Progenitor cell of endocrine pancreas (in vitro differentiated cells): Measurements from ENCODE around the gene C22orf15. TPM values are rescaled to one million over a fixed set of nuclear protein-coding genes. Genes with fewer than 3 reads are reported as not detected.

Experiments
- DNase-seq: peaks from one replicate; pipeline ENCODE4 v3.0.0; 2021; ENCODE audit warnings: low spot score; ENCODE audit not compliant: unreplicated experiment
- H3K27ac Mint-ChIP-seq: 2 replicates; pipeline ENCODE4 v1.8.0; 2021; ENCODE audit warnings: mild to moderate bottlenecking, moderate library complexity, mixed read lengths
- H3K27me3 Mint-ChIP-seq: 2 replicates; pipeline ENCODE4 v1.8.0; 2021; ENCODE audit warnings: mixed read lengths
- H3K36me3 Mint-ChIP-seq: 2 replicates; pipeline ENCODE4 v1.8.0; 2022; ENCODE audit warnings: mixed read lengths; ENCODE audit not compliant: insufficient read depth
- H3K4me1 Mint-ChIP-seq: 2 replicates; pipeline ENCODE4 v1.8.0; 2021; ENCODE audit warnings: low read depth, mixed read lengths
- H3K4me3 Mint-ChIP-seq: 2 replicates; pipeline ENCODE4 v1.8.0; 2021; ENCODE audit warnings: low read depth, mild to moderate bottlenecking, moderate library complexity, mixed read lengths
- H3K9me3 Mint-ChIP-seq: 2 replicates; pipeline ENCODE4 v1.8.0; 2021; ENCODE audit warnings: low read depth, mixed read lengths
- CTCF ChIP-seq: fragments of 200-600 bp; sonication (generic); IDR thresholded peaks from one replicate; pipeline ENCODE4 v1.5.0; 2021; ENCODE audit warnings: antibody characterized with exemption, mild to moderate bottlenecking; ENCODE audit not compliant: unreplicated experiment
- total RNA-seq: library from RNA; stranded (reverse); gene quantifications from 2 replicates; pipeline ENCODE4 v1.2.1, GENCODE V29; 2021

The C22orf15 gene
- total RNA-seq, 1 donor from 2014 or later: not detected

GRCh38 chr22:23775779-23776375, 13.1 kb downstream of the C22orf15 start:
- Mint-ChIP-seq H3K27me3 (no peaks in the 10 kb centered on the region), H3K4me1 (peaks cover 20% of the 10 kb centered on the region), H3K4me3 (no peak overlapping the region), H3K27ac (no peak overlapping the region), H3K36me3 (no peaks in the 10 kb centered on the region), H3K9me3 (no peaks in the 10 kb centered on the region)
- DNase-seq: no peak
- TF ChIP-seq CTCF: no peak

DNA sequence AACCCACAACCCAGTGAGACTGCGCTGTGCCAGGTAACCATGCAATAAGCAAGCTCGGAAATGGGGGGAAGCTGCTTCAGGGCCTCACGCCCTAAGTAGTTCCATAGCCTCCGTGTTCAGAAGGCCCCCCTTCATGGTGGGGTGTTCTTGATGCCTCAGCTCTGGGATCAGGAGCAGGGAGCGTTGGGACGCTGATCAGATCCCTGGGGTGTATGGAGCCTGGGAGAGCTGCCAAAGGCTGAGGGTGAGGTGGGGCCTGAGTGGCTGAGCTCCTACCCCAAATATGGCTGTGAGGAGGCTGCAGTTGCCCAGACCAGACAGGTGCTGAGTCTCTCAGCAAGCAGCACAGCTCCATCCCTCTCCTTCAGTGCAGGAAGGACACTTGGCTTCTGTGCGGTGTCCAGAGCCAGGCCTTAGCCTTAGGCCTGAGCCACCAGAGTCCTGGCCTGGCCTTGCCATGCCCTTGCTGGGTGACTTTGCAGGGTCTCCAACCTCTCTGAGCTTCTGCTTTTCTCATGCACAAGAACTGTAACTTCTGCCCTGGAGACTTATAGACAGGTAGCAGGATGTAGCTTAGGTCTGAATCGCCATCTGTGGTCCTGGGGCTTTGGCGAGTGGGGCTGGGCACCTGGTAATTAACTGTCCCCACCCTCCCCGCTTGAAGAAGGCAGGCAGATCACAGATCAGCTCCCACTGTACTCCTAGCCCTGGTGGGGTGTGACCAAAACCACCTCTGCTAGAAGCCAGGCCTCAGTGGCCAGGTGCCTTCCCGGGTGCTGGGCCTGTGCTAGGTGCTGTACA, 15.2 kb downstream of the C22orf15 start:
- H3K4me3 Mint-ChIP-seq: no peak overlapping the region
- H3K9me3 Mint-ChIP-seq: no peaks in the 10 kb centered on the region

GRCh38 chr22:23778577-23778900, 15.7 kb downstream of the C22orf15 start:
- TF ChIP-seq CTCF: no peak
- H3K27me3 Mint-ChIP-seq: no peaks in the 10 kb centered on the region
- no peak overlapping the region for H3K27ac Mint-ChIP-seq

More for the DNA sequence above, 15.2 kb downstream of the C22orf15 start:
- TF ChIP-seq CTCF: no peak
- Mint-ChIP-seq H3K36me3 (no peaks in the 10 kb centered on the region), H3K27me3 (no peaks in the 10 kb centered on the region), H3K27ac (no peak overlapping the region), H3K4me1 (peaks cover 18% of the 10 kb centered on the region)
- no peak for DNase-seq

GRCh38 chr22:23779083-23779482, 16.3 kb downstream of the C22orf15 start:
- Mint-ChIP-seq H3K27ac (no peak overlapping the region), H3K36me3 (no peaks in the 10 kb centered on the region), H3K27me3 (no peaks in the 10 kb centered on the region), H3K9me3 (no peaks in the 10 kb centered on the region), H3K4me1 (peaks cover 9% of the 10 kb centered on the region), H3K4me3 (no peak overlapping the region)
- no peak for TF ChIP-seq CTCF
- no peak for DNase-seq

More at GRCh38 chr22:23778577-23778900, 15.7 kb downstream of the C22orf15 start:
- H3K4me3 Mint-ChIP-seq: no peak overlapping the region
- no peak for DNase-seq
- H3K9me3 Mint-ChIP-seq: no peaks in the 10 kb centered on the region
- H3K36me3 Mint-ChIP-seq: no peaks in the 10 kb centered on the region
- peaks cover 13% of the 10 kb centered on the region for H3K4me1 Mint-ChIP-seq

GRCh38 chr22:23779731-23780130, 16.9 kb downstream of the C22orf15 start:
- Mint-ChIP-seq H3K9me3 (no peaks in the 10 kb centered on the region), H3K36me3 (no peaks in the 10 kb centered on the region), H3K4me1 (peaks cover 6% of the 10 kb centered on the region), H3K4me3 (no peak overlapping the region), H3K27me3 (no peaks in the 10 kb centered on the region), H3K27ac (no peak overlapping the region)
- TF ChIP-seq CTCF: no peak
- no peak for DNase-seq
